GM21515 (cell line): ENCODE measurements around the gene UPF1.

Source experiments
- ATAC-seq: cut with Tn5 transposase; IDR thresholded peaks from one replicate; pipeline ENCODE4 v1.9.1; 2021; ENCODE audit not compliant: unreplicated experiment

The UPF1 gene

DNA sequence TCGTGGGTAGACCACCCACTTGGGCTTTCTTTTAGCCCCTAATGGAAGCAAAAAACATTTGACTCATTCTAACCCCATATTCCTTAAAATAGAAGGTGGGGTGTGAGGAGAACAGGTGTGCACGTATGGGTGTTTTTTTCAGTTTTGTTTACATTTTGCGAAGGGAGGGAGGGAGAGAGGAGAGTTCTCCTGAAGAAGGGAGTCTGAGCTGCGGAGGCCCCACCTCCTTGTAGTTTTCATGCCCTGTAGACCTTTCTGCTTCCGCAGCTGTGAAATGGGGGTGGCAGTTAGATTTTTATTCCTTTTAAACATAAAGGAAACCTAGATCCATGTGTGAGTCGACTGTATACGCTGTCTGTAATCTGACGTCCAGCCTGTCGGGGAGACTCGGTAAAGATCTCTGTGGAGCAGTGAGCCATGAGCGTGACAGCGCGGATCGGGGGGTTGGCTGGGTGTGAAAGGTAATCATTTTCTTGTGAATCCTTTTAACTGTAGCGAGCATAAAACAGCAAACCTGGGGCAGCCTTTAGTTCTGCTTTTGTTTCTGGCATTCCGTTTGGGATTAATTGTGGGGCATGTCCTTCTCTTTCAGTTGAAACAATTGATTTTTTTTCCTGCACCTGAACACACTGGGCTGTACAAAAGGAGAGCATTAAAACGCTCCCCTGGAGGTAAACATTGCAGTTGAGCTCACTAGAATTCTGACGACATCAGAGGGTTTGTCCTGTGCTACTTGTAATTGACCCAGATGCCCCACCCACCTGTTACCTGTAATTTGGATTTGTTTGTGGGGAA, 2.3 kb downstream of the UPF1 start:
- no peak for ATAC-seq

DNA sequence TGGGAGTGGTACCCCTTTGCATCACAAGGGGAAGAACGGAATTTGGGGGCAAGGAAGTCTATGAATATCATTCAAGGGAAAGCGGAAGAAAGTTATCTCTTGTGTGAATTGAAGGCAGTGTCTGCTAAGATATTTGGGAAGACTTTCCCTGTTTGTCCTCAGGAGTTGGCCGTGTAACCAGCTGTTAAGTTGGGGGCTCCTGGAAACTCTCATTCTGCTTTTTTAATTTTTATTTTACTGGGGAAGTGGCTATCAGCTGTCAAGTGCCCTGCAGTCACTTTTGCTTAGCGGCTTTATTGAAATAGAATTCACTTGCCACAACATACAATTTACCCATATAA, 2.9 kb downstream of the UPF1 start:
- no peak for ATAC-seq

DNA sequence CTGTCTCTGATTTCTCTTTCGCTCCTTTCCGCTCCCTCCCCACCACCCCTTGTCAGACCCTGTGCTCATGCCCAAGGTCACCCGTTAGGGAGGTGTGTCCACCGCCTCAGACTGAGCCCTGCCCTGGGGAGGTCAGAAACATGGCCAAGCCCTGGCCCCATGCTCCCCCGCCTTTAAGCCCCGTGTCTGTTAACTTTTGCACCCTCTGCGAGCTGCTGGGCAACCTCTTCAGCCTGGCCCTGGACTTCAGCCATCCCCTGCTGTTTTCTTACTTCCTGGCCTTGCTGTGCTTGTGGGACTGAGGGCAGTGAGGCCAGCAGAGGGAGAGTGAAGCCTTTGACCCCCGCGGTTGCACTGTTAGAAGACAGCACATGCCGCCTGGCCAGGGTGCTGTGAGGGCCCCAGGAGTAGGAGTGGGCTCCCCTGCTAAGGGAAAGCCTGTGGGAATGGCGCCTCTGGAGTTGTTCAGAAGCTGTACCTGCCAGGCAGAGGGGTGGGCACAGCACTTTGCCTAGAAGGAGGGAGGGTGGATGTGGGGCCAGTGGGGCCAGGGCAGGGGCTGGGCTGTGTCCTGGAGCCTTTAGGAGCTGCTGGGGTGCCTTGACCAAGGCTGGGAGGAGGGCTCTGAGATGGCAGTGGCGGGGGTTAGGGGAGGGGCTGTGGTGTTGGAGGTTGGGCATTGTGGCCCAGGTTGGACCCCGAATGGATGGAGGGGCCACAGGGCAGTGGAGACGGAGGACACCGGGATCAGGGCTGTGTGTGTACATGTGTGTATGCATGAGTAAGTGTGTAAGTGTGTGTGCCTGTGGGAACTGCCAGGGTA, 7.9 kb downstream of the UPF1 start:
- ATAC-seq, result no peak

DNA sequence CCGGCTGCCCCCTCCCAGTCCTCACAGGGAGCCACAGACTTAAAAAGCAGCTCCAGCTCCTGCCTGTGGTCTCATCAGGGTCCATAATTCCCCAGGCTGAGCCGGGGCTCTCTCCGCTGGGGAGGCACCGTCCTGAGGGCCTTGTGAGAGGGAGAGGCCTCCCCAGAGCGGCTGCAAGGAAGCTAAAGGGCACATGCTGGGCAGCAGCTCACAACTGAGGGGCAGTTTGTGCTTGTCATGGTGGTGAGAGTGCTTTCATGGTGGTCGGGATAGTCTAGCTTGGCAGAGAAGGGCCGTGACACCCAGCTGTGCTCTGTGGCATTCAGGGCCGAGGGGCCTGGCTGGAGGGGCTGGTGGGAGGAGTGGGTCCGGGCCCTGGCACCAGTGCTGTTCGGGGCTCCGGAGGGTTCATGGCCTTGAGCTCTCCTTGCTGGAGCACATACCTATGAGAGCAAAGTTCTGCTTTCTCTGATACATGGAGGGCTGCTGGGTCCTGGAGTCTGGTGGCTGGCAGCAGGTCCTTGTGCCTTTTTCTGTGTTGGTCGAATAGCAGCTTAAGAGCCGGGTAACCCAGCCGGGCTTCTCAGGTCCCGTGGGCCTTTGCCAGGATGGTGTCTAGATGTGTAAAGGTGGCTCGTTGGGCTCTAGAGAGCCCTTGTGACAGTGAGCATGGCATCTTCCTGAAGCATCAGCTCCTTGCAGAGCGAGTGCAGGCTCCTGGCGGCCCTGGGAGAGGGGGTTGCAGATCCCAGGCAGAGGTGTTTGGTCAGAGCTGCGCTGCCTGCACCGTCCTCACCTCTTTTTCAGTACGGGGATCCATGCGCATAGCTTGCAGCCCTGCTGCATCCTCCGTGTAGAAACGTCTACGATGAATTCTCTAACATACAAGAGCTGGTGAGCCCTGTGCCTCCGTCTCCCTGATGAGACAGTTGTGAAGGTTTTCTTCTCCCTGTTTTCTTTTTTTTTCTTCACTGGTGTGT, 8.8 kb downstream of the UPF1 start:
- no peak for ATAC-seq

DNA sequence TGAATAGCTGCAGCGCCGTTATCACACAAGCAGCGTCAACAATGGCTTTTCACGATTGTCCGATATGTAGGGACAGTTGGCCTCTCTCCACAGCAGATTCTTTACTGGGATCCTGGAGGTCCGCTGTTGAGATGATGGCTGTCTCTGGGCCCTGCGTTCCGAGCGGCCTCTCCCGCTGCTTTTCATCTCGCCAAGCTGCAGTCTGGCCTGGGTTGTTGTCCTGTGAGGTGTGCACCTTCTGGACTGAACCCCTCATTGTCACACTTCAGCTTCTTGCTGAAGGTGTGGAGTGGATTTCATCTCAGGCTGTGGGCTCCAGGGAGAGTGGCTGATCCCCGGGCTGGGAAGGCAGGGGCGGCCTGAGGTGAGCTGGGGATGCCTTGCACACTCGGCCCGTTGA, 9.6 kb downstream of the UPF1 start:
- no peak for ATAC-seq

DNA sequence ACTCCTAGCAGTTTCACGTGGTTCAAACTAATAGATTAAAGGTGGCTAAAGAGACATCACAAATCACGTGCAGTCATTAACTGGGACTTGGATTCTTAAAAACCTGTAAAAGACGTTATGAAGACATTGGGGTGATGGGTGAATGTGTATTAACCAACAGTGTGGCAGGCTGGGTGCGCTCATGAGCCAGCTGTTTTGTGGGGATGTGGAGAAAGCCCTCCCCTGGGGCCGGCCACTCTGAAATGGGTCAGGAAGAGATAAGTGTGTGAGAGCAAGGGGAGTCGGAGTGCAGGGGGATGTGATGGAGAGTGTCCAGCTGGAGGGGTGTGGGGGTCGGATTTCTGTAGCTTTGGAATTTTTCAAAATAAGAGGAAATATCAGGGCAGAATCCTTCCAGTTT, 10.4 kb downstream of the UPF1 start:
- no peak for ATAC-seq

DNA sequence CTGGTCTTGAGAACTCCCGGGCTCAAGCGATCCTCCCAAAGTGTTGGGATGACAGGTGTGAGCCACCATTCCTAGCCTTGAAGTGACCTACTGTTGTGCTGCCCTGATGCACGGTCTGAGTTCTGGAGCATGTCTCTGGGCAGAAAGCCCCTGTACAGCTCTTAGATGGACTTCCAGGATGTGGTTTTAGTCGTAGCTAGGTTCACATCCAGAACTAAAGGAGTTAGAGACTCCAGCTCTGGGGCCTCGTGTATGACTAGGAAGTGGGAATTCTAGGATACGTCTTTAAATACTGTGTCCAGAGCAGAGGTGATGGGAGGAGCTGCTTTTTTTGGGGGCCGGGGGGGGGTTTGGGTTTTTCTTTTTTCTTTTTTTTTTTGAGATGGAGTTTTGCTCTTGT, 12.2 kb downstream of the UPF1 start:
- ATAC-seq, result no peak

DNA sequence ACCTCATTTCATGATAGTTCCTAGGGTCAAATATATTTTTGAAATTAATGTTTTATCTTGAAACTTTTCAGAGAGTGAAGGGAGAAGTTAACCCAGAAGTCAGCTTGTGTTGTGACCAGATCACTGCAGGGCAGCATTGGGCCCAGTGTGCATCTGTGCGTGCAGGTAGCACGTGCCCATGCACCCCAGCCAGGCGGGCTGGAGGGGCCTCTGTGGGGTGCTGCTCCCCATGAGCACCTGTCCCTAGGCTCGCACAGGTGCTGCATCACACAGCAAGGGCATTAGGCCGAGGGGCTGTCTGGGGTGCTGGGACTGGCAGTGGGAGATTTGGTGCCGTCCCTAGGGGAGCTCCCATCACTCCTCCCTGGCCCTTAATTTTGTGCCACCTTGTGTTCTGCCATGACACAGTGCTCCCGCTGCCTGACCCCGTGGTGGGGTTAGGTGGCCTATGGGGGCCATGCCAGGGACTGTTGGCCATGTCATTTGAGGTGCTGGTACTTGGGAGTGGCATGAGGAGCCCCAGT, 13.1 kb downstream of the UPF1 start:
- ATAC-seq, result no peak

DNA sequence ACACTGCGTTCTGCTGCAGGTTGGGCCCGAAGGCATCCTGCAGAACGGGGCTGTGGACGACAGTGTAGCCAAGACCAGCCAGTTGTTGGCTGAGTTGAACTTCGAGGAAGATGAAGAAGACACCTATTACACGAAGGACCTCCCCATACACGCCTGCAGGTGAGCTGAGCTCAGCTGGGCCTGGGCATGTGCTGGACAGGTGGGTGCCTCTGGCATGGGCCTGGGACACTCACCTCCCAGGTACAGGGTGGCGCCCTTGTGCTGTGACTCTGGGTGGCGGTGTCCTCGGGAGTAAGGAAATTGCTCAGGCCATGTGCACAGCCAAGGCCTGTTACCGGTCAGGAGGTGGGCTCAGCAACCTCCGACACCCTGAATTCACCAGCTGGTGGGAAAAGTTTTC, 14.2 kb downstream of the UPF1 start:
- ATAC-seq, result no peak

DNA sequence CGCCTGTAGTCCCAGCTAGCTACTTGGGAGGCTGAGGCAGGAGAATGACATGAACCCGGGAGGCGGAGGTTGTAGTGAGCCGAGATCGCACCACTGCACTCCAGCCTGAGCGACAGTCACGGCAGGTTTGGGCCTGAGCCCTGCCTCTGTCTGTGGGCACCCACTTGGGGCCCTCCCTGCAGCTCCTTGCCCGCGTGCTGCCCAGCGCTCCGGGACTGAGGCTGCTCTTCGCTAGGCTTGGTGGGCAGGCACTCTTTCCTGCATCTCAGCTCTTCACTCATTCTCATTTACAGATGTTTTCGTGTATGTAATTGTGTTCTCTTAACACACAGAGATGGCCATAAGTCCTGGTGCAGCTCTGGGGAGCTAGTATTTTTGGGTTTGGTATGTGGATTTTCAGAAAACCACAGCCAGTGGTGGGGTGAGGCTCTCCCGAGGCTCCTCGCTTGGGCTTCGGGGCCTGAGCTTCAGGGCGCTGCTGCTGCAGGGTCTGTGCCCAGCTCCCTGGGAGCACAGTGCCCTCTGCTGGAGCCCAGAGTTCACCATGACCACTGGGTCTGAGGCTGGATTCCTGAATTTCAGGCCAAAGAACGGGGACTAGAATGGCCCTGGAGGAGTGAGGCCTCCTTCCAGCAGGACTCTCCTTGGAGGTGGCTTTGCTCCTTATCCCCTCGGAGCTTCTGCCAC, 15.2 kb downstream of the UPF1 start:
- no peak for ATAC-seq

DNA sequence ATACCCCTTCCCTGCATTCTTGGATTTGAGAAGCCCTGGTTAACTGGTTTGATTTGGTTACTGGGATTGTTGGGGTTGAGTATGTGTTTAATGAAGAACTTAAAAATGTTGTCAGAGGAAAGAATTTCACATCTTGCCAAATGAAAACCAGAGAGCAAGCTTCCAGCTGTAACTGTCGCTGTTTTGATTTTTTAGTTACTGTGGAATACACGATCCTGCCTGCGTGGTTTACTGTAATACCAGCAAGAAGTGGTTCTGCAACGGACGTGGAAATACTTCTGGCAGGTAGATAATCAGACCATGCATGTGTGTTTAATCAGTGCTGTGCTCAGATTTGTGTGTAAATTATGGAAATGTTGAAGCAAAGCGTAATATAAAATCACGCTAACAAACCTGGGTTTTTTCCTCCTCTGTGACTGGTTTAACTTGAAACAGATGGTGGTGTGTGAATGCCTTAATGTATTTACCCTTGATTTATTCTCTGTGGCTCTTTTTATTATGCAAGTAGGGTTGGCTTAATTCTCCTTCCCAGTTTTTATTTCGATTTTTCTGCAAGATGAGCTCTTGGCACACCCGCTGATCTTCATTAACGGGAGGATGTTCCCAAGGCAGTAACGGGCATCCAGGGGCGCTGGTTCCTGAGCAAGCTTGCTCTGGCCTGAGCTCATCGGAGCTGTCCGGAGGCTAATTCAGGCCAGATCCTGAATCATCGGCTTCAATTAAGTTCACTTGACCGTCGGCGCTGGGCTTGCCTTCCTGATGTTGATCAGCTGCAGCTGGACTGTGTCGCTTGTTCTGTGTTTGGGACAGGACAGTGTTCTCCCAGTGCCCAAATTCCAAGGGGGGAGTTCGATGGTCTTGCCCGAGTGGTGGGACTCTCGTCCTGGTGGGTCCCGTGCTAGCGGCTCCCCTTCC, 16.0 kb downstream of the UPF1 start:
- no peak for ATAC-seq

DNA sequence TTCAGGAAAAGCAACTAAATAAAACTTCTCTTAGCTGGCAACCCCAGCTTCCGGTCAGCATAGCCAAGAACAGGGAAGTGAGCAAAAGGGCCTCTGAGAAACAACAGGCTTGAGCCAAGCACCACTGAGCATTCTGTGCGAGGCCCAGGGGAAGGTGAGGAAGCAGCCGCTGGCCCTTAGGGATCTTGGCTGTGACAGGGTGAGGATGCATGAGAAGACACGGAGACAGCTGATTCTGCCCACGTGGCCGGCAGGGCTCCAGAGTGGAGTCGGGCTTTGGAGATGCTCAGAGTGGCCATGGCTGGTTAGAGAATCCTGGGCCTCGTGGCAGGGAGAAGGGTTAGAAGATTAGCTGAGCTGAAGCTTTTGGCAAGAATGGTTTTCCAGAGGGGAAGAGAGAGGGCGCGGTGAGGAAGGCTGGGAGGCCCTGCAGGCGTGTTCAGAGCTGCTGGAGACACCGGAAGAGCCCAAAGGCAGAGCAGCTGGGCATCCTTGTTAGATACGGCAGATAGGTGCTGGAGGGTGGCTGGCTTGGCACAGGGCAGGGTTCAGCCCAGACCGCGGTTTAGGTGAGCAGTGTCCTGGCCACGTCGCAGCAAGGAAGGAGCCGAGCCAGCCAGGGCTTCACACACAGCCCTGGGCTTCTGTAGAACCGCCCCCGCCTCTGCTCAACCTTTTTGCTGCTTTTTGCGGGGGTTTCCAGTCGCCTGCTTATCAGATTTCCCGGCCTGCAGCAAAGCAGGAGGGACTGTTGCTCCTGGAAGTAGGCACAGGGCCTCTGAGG, 17.3 kb downstream of the UPF1 start:
- ATAC-seq, result no peak

DNA sequence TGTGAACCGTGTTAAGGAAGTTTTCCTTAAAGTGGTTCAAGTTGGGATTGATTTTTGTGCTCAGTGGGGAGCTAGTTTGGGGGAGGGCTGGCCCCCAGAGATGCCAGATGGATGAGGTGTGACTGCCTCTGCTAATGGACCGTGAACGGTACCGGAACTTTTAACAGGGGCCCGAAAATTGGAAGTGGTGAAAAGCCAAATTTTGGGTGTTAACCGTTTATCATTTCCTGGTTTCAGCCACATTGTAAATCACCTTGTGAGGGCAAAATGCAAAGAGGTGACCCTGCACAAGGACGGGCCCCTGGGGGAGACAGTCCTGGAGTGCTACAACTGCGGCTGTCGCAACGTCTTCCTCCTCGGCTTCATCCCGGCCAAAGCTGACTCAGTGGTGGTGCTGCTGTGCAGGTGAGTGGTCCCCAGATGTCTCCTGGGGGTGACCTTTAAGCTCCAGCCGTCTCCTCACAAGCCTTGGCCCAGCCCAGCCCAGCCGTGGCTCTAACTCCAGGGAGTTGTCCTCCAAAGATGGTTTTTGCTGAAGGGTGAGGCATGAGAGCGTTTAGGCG, 18.2 kb downstream of the UPF1 start:
- ATAC-seq, result no peak

DNA sequence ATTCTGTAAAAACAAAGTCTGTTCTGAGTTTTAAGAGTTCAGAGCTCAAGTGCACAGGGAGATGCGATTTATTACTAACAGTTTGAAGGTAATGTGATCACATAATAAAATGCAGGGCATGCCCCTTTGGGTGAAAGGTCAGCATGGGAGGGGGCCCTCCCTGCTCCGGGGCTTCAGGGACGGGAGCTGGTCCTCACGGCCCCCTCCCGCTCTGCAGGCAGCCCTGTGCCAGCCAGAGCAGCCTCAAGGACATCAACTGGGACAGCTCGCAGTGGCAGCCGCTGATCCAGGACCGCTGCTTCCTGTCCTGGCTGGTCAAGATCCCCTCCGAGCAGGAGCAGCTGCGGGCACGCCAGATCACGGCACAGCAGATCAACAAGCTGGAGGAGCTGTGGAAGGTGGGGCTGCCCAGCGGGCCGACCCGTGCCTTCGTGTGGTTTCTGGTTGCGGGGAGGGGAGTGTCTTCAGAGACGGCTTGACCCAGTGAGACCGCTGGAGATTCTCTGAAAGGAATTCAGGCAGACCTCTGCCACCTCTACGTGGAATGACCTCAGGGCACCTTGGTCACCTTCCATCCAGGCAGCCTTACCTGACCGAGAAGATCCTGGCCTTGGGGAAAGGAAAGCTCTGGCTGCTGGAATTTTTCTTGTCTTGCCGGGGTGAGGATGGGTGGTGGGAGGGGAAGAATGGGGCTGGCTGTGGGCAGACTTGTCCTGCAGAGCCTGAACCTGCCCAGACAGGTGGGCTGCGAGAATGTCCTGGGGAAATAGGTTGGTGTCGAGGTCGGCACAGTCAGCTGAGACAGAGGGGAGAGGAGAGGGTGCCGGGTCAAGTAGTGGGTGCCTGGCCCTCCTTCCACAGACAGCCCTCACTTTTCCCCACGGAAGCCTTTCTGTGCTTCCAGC, 19.0 kb downstream of the UPF1 start:
- ATAC-seq, result no peak

DNA sequence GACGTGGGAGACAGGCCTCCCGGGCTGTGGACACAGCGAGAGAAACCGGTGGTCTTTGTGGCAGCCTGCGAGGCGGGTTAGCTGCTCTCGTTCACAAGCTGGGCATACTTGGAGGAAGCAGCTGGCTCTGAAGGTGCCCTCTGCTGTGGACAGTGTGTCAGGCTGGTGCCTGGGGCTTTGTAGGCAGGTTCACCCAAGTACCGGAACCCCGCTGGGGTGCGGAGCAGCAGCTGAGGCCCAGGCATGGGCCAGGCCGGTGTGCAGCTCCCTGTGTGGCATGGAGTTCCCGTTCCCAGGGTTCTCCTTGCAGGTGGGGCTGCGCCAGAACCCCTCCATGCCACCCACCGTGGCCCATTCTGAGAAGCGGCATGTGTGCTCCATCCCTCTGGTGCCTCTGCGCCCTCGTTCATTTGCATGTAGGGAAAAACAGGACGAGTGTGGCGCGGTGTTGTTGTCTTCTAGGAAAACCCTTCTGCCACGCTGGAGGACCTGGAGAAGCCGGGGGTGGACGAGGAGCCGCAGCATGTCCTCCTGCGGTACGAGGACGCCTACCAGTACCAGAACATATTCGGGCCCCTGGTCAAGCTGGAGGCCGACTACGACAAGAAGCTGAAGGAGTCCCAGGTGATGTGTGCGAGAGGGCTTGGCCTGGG, 20.0 kb downstream of the UPF1 start:
- no peak for ATAC-seq

DNA sequence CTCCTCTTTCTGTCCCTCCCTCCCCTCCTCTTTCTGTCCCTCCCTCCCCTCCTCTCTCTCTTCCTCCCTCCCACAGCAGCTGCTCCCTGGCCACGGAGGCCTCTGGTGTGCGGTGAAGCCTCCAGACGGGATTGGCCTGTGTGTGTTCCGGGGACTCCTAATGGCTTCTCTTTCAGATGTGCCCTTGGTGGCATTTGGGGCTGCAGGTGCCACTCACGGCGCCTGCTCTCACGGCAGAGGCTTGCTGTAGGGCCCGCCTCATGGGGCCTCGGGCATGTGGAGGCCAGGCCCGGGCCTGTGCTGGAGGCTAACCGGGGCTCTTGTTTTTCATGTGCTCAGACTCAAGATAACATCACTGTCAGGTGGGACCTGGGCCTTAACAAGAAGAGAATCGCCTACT, 20.9 kb downstream of the UPF1 start:
- ATAC-seq, result no peak
